ENCODE measurements around the gene FXYD3.

FXYD3 gene

DNA sequence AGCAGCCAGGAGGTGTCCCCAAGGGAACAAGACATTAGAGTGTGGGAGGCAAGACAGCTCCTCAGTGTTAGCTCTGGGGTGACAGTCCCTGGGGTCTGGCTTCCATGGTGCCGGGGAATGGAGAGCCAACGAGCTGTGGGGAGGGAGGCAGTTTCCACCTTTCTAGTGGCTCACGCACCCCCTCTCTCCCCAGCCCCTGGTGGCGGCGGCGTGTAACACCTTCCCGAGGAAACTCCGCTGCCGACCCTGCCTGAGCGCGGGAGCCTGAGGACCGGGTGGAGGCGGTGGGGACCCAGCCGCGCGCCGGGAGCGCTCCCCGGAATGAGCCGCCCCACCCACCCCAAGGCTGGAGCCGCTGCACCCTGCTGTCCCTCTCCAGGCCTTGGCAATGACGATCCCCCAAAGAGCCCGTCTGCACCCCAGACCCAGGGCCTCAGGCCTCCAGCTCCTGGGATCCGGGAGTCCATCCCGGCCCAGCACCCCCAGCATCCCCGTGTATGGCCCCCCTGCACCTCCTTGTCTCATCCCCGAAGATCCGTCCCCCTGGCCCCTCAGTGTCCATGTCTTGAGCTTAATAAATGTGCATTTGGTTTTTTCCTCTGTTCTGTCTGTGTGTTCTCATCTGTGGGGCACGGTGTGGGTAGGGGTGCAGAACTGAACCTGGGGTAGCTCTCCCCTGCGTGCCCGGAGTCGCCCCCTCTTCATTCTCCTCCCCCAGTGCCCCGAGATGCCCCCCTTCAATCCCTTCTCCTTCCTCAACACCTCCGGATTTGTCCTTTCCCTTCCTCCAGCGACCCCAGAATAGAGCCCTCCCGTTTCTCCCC is 38.3 kb downstream of the FXYD3 start:
- Histone ChIP-seq H3K4me3 (ENCODE audit: low read depth, low read length) (peak overlapping the region; percentile 86), H3K9ac (ENCODE audit: low read depth, low read length) (peak overlapping the region; percentile 12), H3K36me3 (ENCODE audit: control insufficient read depth, insufficient read depth, low read length) (peaks cover 7% of the 10 kb centered on the region), H3K27me3 (ENCODE audit: control insufficient read depth, insufficient read depth, low read length) (no peaks in the 10 kb centered on the region), H3K4me1 (ENCODE audit: control insufficient read depth, insufficient read depth, low read length) (peaks cover 18% of the 10 kb centered on the region), H3K9me3 (ENCODE audit: control insufficient read depth, insufficient read depth, low read length) (no peaks in the 10 kb centered on the region)

DNA sequence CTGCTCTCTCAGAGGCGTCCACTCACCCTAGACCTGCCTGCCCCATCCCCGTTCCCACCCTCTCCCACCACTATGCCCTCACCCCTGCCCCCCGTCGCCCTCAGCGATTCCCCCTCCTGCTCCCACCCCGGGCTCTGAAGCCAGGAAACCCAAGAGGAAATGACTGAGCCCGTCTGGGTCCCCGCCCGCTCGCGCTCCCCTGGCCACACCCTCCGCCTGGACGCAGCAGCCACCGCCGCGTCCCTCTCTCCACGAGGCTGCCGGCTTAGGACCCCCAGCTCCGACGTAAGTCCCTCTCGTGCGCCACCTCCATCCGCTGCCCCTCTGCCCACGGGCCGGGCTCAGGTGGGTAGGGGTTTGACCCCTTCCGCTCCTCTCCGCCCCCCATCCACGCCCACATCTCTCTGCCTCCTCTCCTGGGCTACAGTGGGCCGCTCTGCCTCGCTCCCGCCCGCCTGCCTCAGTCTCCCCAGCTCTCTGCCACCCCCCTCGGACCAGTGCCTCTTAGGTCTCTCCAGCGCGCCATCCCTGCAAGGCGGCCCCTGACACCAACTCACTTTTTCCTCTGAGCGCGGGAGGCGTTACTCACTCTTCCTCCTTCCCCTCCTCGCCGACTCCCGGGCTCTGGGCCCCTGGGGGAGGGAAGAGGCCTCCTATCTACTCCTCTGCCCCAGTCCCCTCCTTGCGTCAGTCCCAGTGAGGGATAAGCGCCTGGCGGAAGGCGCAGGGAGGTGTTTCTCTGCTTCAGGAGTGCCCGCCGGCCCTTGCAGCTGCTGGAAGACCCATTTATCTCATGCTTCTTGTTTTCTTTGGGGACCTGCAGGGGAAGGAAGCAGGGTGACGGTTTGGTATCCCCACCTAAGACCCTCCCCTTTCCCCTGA is 39.1 kb downstream of the FXYD3 start, which contains the start of gene FXYD5:
TSS of gene FXYD5 (plus strand) at position 211 of the 882 bp plus-strand sequence. CDS start 816 bp downstream, outside the sequence.
- Histone ChIP-seq H3K9me3 (ENCODE audit: control insufficient read depth, insufficient read depth, low read length) (no peaks in the 10 kb centered on the region), H3K9ac (ENCODE audit: low read depth, low read length) (peak within 1 kb of the TSS; percentile 83), H3K36me3 (ENCODE audit: control insufficient read depth, insufficient read depth, low read length) (peaks cover 11% of the 10 kb centered on the region), H3K4me3 (ENCODE audit: low read depth, low read length) (peak within 1 kb of the TSS; percentile 86), H3K4me1 (ENCODE audit: control insufficient read depth, insufficient read depth, low read length) (peaks cover 18% of the 10 kb centered on the region), H3K27me3 (ENCODE audit: control insufficient read depth, insufficient read depth, low read length) (no peaks in the 10 kb centered on the region)

DNA sequence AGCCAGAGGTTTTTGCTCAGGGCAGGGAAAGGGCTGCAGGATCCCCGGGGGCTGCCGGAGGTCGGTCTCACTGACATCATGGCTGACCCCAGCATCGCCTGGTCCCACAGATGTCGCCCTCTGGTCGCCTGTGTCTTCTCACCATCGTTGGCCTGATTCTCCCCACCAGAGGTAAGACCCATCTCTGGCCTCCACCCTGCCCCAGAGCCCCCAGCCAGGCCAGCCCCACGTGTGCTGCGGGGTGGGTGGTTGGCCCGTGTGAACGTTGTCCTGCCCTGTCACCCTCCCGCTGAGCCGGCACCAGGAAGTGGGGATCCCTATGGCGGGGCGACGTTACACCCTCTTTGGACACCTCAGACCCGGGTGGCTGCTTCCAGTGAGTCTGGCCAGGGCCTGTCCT is 39.8 kb downstream of the FXYD3 start:
- H3K9ac ChIP-seq (ENCODE audit: low read depth, low read length): peak overlapping the region; percentile 83
- H3K4me3 ChIP-seq (ENCODE audit: low read depth, low read length): peak overlapping the region; percentile 86
- peaks cover 17% of the 10 kb centered on the region for H3K4me1 ChIP-seq (ENCODE audit: control insufficient read depth, insufficient read depth, low read length)
- no peaks in the 10 kb centered on the region for H3K27me3 ChIP-seq (ENCODE audit: control insufficient read depth, insufficient read depth, low read length)
- peaks cover 11% of the 10 kb centered on the region for H3K36me3 ChIP-seq (ENCODE audit: control insufficient read depth, insufficient read depth, low read length)
- no peaks in the 10 kb centered on the region for H3K9me3 ChIP-seq (ENCODE audit: control insufficient read depth, insufficient read depth, low read length)

DNA sequence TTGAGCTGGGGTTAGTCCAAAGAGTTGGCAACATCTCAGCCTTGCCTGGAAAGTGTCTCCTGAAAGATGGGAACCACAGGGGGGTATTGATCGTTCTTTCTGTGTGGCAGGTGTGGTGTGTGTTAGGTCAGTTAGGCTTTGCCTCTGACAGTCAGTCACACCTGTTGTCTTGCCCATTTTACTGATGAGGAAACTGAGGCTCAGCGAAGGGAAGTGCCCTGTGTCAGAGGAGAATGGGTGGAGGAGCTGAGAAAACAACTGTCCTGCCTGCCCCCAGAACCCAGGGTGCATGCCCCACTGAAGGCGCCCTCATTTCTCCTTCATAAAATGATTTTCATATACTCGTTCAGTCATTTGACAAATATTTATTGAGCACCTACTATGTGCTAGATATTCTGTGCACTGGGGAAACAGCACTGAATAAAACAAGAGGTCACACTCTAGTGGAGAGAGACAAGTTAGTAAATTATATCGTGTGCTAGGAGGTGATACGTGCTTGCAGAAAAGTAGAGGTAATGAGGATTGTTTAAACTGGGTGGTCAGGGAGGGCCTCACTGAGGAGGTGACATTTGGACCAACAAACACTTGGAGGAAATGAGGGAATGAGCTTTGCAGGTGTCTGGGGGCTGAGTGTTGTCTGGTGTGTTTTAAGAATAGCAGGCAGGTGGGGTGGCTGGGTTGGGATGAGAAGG is 40.5 kb downstream of the FXYD3 start:
- Histone ChIP-seq H3K4me1 (ENCODE audit: control insufficient read depth, insufficient read depth, low read length) (peaks cover 14% of the 10 kb centered on the region), H3K9ac (ENCODE audit: low read depth, low read length) (no peak overlapping the region), H3K9me3 (ENCODE audit: control insufficient read depth, insufficient read depth, low read length) (no peaks in the 10 kb centered on the region), H3K36me3 (ENCODE audit: control insufficient read depth, insufficient read depth, low read length) (peaks cover 15% of the 10 kb centered on the region), H3K27me3 (ENCODE audit: control insufficient read depth, insufficient read depth, low read length) (no peaks in the 10 kb centered on the region), H3K4me3 (ENCODE audit: low read depth, low read length) (peak overlapping the region; percentile 86)

DNA sequence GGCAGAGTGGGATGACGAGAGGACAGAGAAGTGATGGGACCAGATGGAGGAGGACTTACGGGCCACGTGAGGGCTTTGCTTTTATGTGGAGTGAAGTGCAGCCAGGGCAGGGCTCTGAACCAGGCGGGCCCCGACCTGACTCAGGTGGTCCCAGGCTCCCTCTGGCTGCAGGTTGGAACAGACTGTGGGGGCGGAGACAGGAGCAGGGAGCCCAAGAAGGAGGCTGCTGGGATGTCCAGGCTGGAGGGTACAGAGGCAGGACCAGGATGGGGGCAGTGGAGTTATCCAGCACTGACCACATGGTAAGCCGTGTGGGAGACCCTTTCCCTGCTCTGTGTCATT is 41.0 kb downstream of the FXYD3 start:
- Histone ChIP-seq H3K9me3 (ENCODE audit: control insufficient read depth, insufficient read depth, low read length) (no peaks in the 10 kb centered on the region), H3K9ac (ENCODE audit: low read depth, low read length) (no peak overlapping the region), H3K4me1 (ENCODE audit: control insufficient read depth, insufficient read depth, low read length) (peaks cover 14% of the 10 kb centered on the region), H3K27me3 (ENCODE audit: control insufficient read depth, insufficient read depth, low read length) (no peaks in the 10 kb centered on the region), H3K4me3 (ENCODE audit: low read depth, low read length) (no peak overlapping the region), H3K36me3 (ENCODE audit: control insufficient read depth, insufficient read depth, low read length) (peaks cover 17% of the 10 kb centered on the region)

DNA sequence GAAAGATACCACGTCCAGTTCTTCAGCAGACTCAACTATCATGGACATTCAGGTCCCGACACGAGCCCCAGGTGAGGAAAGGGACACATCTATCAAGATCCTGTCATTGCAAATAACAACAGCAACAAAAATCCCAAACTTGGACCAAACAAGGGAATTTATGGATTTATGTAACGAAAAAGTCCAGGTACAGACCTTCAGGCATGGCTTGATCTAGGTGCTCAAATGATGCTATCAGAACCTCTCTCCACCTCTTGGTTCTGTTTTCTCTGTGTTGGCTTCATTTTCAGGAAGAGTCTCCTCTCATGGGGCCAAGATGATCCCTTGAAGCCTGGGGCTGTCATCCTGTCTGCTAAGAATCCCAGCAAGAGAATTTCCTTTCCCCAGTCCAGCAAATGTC is 41.8 kb downstream of the FXYD3 start:
- Histone ChIP-seq H3K9ac (ENCODE audit: low read depth, low read length) (no peak overlapping the region), H3K4me1 (ENCODE audit: control insufficient read depth, insufficient read depth, low read length) (peaks cover 14% of the 10 kb centered on the region), H3K27me3 (ENCODE audit: control insufficient read depth, insufficient read depth, low read length) (no peaks in the 10 kb centered on the region), H3K9me3 (ENCODE audit: control insufficient read depth, insufficient read depth, low read length) (no peaks in the 10 kb centered on the region), H3K36me3 (ENCODE audit: control insufficient read depth, insufficient read depth, low read length) (peaks cover 20% of the 10 kb centered on the region), H3K4me3 (ENCODE audit: low read depth, low read length) (no peak overlapping the region)

DNA sequence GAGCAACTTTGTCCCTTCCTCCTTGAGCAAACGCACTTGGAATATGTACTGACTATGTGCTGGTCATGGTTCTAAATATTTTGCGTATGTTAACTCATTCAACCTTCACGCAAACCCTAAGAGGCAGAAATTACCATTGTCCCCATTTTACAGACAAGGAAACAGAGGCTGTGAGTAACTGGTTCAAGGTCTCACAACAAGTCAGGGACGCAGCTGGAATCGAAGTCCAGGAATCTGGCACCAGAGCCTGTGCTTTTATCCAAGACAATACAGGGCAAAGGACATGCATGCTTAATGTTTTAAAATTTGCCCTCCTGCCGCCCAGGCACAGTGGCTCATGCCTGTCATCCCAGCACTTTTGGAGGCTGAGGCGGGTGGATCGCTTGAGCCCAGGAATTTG is 44.0 kb downstream of the FXYD3 start:
- Histone ChIP-seq H3K27me3 (ENCODE audit: control insufficient read depth, insufficient read depth, low read length) (no peaks in the 10 kb centered on the region), H3K36me3 (ENCODE audit: control insufficient read depth, insufficient read depth, low read length) (peaks cover 34% of the 10 kb centered on the region), H3K9me3 (ENCODE audit: control insufficient read depth, insufficient read depth, low read length) (no peaks in the 10 kb centered on the region), H3K9ac (ENCODE audit: low read depth, low read length) (no peak overlapping the region), H3K4me3 (ENCODE audit: low read depth, low read length) (no peak overlapping the region), H3K4me1 (ENCODE audit: control insufficient read depth, insufficient read depth, low read length) (peaks cover 7% of the 10 kb centered on the region)

DNA sequence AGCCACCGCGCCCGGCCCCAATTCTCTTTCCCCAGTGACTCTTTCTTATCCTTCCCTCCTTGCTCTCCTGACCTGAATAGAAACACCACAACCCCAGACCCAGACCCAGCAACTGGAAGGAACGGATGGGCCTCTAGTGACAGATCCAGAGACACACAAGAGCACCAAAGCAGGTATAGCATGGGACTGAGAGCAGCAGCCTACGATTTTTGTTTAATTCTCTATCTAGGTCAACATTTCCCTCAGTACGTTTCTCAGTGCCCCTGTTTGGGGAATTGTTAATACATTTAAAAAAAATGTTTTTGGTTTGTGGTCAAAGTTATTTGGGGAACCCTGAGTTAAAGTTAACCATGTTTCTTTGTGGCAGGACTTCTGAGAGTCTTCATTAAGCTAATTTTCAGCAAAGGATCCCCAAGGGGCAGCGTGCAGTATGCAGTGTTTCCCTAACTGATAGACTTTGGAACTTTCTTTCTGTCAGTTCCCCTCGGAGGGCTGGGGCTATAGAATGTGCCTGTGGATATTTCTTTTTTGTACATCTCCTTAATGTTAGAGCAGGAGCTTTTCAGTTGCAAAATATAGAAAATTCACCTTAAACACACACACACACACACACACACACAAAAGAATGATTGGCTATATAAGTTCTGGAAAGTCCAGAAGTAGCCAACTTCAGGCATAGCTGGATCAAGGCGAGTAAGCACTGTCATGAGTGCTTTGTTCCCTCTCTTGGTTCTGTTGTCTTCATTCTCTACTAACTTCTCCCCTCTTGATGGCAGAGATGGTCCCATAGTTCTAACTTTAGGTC is 45.2 kb downstream of the FXYD3 start:
- no peaks in the 10 kb centered on the region for H3K27me3 ChIP-seq (ENCODE audit: control insufficient read depth, insufficient read depth, low read length)
- H3K9ac ChIP-seq (ENCODE audit: low read depth, low read length): no peak overlapping the region
- no peaks in the 10 kb centered on the region for H3K9me3 ChIP-seq (ENCODE audit: control insufficient read depth, insufficient read depth, low read length)
- peaks cover 5% of the 10 kb centered on the region for H3K4me1 ChIP-seq (ENCODE audit: control insufficient read depth, insufficient read depth, low read length)
- peaks cover 44% of the 10 kb centered on the region for H3K36me3 ChIP-seq (ENCODE audit: control insufficient read depth, insufficient read depth, low read length)
- no peak overlapping the region for H3K4me3 ChIP-seq (ENCODE audit: low read depth, low read length)

DNA sequence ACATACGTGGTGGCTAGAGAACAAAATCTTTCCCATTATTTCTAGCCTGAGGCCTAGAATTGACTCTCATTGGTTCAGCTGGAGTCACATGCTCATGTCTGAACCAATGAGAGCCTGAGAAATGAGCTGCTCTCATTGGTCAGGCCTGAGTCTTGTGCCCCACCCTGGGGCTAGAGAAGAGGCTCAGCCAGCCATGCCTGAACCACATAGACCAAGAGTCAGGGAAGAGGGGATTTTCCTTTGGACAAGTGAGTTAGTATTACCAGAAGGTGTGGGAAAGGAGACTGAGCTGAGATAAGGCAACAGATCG is 45.8 kb downstream of the FXYD3 start:
- no peak overlapping the region for H3K4me3 ChIP-seq (ENCODE audit: low read depth, low read length)
- no peaks in the 10 kb centered on the region for H3K27me3 ChIP-seq (ENCODE audit: control insufficient read depth, insufficient read depth, low read length)
- H3K9me3 ChIP-seq (ENCODE audit: control insufficient read depth, insufficient read depth, low read length): no peaks in the 10 kb centered on the region
- peaks cover 50% of the 10 kb centered on the region for H3K36me3 ChIP-seq (ENCODE audit: control insufficient read depth, insufficient read depth, low read length)
- H3K4me1 ChIP-seq (ENCODE audit: control insufficient read depth, insufficient read depth, low read length): no peaks in the 10 kb centered on the region
- no peak overlapping the region for H3K9ac ChIP-seq (ENCODE audit: low read depth, low read length)

DNA sequence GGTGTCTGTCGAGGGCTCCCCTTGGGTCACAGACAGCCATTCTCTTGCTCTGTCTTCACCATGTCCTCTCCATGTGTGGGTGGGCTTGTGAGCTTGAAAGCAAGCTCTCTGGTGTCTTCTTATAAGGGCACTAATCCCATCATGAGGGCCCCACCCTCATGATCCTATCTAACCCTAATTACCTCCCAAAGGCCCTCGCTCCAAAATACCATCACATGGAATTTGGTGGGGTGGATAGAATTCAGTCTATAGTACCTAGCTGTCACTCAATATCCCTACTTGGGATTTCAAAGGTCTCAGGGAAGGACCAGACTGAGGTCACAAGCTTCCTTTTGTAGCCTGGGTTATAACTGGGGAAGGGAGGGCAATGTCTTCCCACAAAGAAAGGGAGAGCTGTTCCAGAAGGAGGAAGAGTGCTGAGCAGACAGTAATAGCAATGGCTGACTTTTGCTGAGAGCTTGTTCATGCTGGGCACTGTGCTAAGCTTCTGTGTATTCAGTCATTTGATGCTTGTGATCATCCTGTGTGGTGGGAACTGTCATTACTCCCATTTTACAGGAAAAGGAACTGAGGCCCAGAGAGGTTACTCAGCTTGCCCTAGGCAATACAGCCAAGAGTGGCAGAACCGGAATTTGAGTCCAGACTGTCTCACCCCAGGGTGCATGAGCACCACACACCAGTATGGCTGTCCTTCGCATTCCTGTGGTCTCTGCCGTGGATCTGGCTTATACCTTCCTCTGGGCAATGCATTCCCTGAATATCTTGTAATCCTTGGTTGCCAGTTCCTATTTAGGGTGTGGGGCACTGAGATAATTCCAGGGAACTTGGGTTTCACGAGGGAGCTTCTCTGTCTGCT is 47.1 kb downstream of the FXYD3 start:
- peaks cover 60% of the 10 kb centered on the region for H3K36me3 ChIP-seq (ENCODE audit: control insufficient read depth, insufficient read depth, low read length)
- no peaks in the 10 kb centered on the region for H3K27me3 ChIP-seq (ENCODE audit: control insufficient read depth, insufficient read depth, low read length)
- no peak overlapping the region for H3K9ac ChIP-seq (ENCODE audit: low read depth, low read length)
- no peaks in the 10 kb centered on the region for H3K9me3 ChIP-seq (ENCODE audit: control insufficient read depth, insufficient read depth, low read length)
- H3K4me3 ChIP-seq (ENCODE audit: low read depth, low read length): no peak overlapping the region
- no peaks in the 10 kb centered on the region for H3K4me1 ChIP-seq (ENCODE audit: control insufficient read depth, insufficient read depth, low read length)

Measured in iPS-15b (cell line).